ENCODE measurements around the gene CEP295NL. TPM values are rescaled to one million over a fixed set of nuclear protein-coding genes. Genes with fewer than 3 reads are reported as not detected.

Gene CEP295NL
- total RNA-seq, 1 experiment from 2014 or later, result 1.8 TPM

DNA sequence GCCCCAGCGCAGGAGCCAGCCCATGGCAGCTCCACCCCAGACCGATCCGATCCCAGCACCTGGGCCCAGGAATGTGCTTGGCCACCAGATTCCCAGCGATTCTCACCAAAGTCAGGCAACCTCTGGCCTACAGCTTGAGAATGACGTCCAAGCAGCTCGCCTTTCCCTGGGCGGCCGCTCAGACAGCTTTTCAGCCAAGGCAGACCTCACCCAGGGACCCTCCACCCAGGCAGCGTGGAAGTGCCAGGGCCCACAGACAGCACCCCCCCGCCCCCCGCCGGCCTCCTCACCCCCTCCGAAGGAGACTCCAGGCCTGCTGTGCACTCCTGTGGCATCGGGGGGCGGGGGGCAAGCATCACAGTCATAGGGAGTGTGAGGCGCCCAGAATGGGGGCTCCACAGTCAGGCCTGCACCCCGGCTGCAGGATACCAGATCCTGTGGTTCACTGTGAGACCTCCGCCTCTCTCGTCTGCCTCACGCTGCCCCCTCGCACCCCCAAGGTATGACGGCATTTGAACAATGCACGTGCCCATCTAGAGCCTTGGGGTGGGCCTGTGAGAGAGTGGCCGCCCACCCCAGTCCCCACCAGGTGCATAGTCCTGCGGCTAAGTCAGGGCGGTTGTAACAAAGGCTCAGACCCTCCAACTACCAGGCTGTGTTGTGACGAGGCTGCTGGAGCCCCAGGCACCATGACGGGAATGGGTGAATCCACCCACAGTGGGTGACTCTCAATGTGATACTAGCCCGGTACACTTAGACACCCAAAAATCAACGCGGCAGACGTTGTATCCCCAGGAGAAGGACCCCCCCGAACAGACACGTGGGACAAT lies 6.0 kb downstream of the CEP295NL start:
- CTCF ChIA-PET, result no interaction called here
- intact Hi-C loops (cut with micrococcal nuclease), result no loop called here
- Histone ChIP-seq H3K27ac (ENCODE audit: low read length) (no peak overlapping the region), H3K79me2 (ENCODE audit: low read length) (no peaks in the 10 kb centered on the region), H3K36me3 (ENCODE audit: low read depth, low read length) (no peaks in the 10 kb centered on the region; the same call in 1 of the 2 replicates), H3K9me2 (replicated peaks; ENCODE audit: low read length) (no peaks in the 10 kb centered on the region), H4K20me1 (ENCODE audit: low read length) (no peaks in the 10 kb centered on the region), H3F3A (ENCODE audit: low read length, unreplicated experiment) (no peaks in the 10 kb centered on the region), H3K4me2 (ENCODE audit: low read length) (no peak overlapping the region), H3K9ac (ENCODE audit: low read length) (no peak overlapping the region), H3K4me1 (ENCODE audit: insufficient read depth, low read length) (no peaks in the 10 kb centered on the region), H3K27me3 (ENCODE audit: low read length) (no peaks in the 10 kb centered on the region), H3K4me3 (ENCODE audit: low read length) (no peak overlapping the region), H2AFZ (ENCODE audit: low read length) (no peak overlapping the region), H3K9me3 (ENCODE audit: low read length) (no peaks in the 10 kb centered on the region)
- BruUV-seq (replicated peaks), result no TSS peak
- DNase-seq, result no peak
- POLR2A ChIA-PET (ENCODE audit: unreplicated experiment), result no interaction called here
- no peak for ATAC-seq
- TF ChIP-seq, protein P1, sequence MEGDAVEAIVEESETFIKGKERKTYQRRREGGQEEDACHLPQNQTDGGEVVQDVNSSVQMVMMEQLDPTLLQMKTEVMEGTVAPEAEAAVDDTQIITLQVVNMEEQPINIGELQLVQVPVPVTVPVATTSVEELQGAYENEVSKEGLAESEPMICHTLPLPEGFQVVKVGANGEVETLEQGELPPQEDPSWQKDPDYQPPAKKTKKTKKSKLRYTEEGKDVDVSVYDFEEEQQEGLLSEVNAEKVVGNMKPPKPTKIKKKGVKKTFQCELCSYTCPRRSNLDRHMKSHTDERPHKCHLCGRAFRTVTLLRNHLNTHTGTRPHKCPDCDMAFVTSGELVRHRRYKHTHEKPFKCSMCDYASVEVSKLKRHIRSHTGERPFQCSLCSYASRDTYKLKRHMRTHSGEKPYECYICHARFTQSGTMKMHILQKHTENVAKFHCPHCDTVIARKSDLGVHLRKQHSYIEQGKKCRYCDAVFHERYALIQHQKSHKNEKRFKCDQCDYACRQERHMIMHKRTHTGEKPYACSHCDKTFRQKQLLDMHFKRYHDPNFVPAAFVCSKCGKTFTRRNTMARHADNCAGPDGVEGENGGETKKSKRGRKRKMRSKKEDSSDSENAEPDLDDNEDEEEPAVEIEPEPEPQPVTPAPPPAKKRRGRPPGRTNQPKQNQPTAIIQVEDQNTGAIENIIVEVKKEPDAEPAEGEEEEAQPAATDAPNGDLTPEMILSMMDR (conservative IDR thresholded peaks at IDR 0.05; ENCODE audit: low read depth, low read length), result no peak
- no peak for TF ChIP-seq EZH2 (IDR thresholded peaks at IDR 0.05; ENCODE audit: low read length, unreplicated experiment)
- no peak for TF ChIP-seq EZH2phosphoT487 (IDR thresholded peaks at IDR 0.05; ENCODE audit: borderline replicate concordance, low read length)

DNA sequence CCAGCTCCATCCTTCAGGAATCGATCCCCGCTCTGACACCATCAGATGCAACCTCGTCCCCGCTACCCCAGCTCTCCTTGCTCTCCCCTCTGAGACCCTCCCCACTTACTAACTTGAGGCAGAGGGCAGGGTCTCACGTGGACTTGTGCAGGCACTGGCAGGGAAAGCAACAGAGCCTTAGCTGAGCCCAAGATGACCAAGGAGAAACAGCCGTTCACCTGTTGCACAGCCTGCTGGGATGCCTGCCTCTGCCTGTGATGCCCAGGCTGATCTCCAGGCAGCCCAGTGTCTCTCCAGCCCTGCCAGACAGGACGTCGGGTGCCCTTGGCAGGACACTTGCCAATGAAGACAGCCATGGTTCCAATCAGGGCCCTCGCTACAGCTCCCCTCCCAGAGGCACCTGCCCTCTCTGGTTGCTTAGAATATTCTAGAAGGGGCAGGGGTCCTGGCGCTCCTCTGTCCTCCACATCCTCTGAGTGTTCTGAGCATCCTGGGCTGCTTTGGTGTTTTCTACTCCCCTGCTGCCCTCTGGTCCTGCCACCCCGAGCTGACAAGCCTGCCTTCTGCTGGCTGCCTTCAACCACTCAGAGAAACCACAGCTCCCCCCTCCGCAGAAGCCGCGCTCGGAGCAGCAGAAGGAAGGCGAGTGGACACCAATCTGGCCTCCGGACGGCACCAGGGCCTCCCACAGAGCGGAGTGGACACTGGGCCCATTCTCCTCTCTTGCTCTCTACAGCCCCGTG lies 6.7 kb downstream of the CEP295NL start:
- TF ChIP-seq EZH2 (IDR thresholded peaks at IDR 0.05; ENCODE audit: low read length, unreplicated experiment) (no peak), EZH2phosphoT487 (IDR thresholded peaks at IDR 0.05; ENCODE audit: borderline replicate concordance, low read length) (no peak)
- TF ChIP-seq, protein P1 (conservative IDR thresholded peaks at IDR 0.05; ENCODE audit: low read depth, low read length), result no peak
- intact Hi-C loops (cut with micrococcal nuclease), result no loop called here
- DNase-seq (no peak), ATAC-seq (no peak)
- Histone ChIP-seq H3K9me2 (replicated peaks; ENCODE audit: low read length) (no peaks in the 10 kb centered on the region), H3K4me2 (ENCODE audit: low read length) (no peak overlapping the region), H3K27me3 (ENCODE audit: low read length) (no peaks in the 10 kb centered on the region), H2AFZ (ENCODE audit: low read length) (no peak overlapping the region), H3K4me1 (ENCODE audit: insufficient read depth, low read length) (no peaks in the 10 kb centered on the region), H3K4me3 (ENCODE audit: low read length) (no peak overlapping the region), H4K20me1 (ENCODE audit: low read length) (no peaks in the 10 kb centered on the region), H3K79me2 (ENCODE audit: low read length) (no peaks in the 10 kb centered on the region), H3K36me3 (ENCODE audit: low read depth, low read length) (no peaks in the 10 kb centered on the region; the same call in 1 of the 2 replicates), H3K9ac (ENCODE audit: low read length) (no peak overlapping the region), H3F3A (ENCODE audit: low read length, unreplicated experiment) (no peaks in the 10 kb centered on the region), H3K9me3 (ENCODE audit: low read length) (no peaks in the 10 kb centered on the region), H3K27ac (ENCODE audit: low read length) (no peak overlapping the region)
- ChIA-PET POLR2A (ENCODE audit: unreplicated experiment) (no interaction called here), CTCF (no interaction called here)
- BruUV-seq (replicated peaks), result no TSS peak

DNA sequence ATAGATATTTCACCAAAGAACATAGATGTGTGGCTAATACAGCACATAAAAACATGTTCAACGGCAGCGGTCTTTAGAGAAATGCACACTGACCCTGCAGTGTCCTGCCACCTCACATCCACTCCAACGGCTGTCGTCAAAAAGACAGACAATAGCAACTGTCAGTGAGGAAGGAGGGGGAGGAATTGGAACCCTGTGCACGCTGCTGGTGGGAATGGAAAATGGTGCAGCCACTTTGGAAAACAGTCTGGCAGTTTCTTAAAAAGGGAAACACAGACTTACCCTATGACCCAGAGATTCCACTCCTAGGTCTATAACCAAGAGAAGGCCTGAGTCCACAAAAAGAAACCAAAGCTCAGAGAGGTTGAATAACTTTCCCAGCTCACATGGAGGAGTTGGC lies 7.7 kb downstream of the CEP295NL start:
- ATAC-seq (no peak), DNase-seq (no peak)
- intact Hi-C loops (cut with micrococcal nuclease), result no loop called here
- Histone ChIP-seq H3K27me3 (ENCODE audit: low read length) (no peaks in the 10 kb centered on the region), H2AFZ (ENCODE audit: low read length) (no peak overlapping the region), H3K9me2 (replicated peaks; ENCODE audit: low read length) (no peaks in the 10 kb centered on the region), H3K9me3 (ENCODE audit: low read length) (no peaks in the 10 kb centered on the region), H3K9ac (ENCODE audit: low read length) (no peak overlapping the region), H3F3A (ENCODE audit: low read length, unreplicated experiment) (no peaks in the 10 kb centered on the region), H3K4me3 (ENCODE audit: low read length) (no peak overlapping the region), H3K4me2 (ENCODE audit: low read length) (no peak overlapping the region), H3K36me3 (ENCODE audit: low read depth, low read length) (no peaks in the 10 kb centered on the region), H3K4me1 (ENCODE audit: insufficient read depth, low read length) (no peaks in the 10 kb centered on the region), H3K79me2 (ENCODE audit: low read length) (no peaks in the 10 kb centered on the region), H4K20me1 (ENCODE audit: low read length) (no peaks in the 10 kb centered on the region), H3K27ac (ENCODE audit: low read length) (no peak overlapping the region)
- ChIA-PET CTCF (no interaction called here), POLR2A (ENCODE audit: unreplicated experiment) (no interaction called here)
- TF ChIP-seq, protein P1 (conservative IDR thresholded peaks at IDR 0.05; ENCODE audit: low read depth, low read length), result no peak
- TF ChIP-seq EZH2phosphoT487 (IDR thresholded peaks at IDR 0.05; ENCODE audit: borderline replicate concordance, low read length) (no peak), EZH2 (IDR thresholded peaks at IDR 0.05; ENCODE audit: low read length, unreplicated experiment) (no peak)
- no TSS peak for BruUV-seq (replicated peaks)
